Ramos (cell line): ENCODE results near the gene RLN3.

ENCODE experiments used
- in situ Hi-C: fragments of 300-500 bp; cut with MboI; formaldehyde crosslinking; loops from one replicate; pipeline ENCODE4 v1.14.3; 2022; ENCODE audit warnings: low sequenced_read_pairs; ENCODE audit not compliant: unreplicated experiment

Gene RLN3

DNA sequence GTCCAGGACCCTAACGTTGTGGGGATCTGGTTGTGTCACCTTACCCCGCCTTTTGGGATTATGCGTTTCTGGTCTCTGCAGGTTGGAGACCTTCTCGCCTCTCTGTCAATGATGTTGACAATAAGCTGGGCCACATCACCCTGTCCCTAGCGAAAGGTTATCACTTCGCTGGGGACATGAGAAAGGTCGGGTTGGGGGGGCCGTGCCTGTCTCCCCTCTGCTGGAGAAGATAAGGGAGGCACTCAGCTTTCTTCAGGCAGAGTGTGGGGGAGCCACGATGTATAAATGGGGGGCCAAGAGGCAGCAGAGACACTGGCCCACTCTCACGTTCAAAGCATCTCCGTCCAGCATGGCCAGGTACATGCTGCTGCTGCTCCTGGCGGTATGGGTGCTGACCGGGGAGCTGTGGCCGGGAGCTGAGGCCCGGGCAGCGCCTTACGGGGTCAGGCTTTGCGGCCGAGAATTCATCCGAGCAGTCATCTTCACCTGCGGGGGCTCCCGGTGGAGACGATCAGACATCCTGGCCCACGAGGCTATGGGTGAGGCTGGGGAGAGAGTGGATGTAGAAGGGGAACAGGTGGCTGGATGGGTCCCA lies at the start of gene RLN3:
TSS of gene RLN3 (plus strand) at position 293 of the 595 bp plus-strand sequence. CDS start at position 350, 57 bp downstream.
- in situ Hi-C loops = no loop called here

DNA sequence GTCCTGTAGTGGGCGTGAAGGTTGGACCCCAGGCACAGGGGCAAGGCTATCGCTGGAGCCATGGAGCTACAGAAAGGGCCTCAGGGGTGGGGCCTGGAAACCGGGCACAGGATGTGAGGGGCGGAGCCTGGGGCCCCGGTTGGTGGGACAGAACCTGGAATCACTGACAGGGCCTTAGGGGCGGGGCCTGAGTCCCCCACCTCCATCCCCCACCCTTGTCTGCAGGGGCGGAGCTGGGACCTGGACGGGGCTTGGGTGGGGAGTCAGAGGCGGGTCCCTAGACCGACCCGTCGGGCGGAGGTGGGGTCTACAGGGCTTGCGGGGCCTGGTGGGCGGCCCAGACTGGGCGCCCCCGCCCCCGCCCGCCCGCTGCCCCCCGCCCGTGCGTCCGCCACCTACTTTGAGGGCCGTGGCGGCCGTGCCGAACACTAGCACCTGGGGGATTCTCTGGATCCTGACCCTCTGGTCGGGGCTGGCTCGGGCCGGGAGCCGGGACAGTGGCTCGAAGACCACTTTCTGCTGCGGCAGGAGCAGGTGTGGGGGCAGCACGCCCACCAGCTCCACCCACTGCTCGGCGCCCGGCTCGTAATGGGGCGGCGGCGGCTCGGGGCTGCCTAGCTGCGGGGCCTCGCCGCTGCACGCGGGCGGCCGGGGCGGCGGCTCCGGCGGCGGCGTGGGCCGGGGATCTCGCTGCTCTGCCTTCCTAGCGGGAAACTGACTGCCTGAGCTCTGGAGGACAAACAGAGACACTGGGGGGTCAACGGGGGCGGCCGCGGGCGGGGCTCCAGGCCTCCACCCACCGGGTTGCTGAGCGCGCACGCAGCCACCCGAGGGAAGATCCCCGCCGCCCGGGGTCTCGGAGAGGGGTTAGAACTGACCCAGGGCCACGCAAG lies 49.4 kb upstream of the RLN3 start:
- in situ Hi-C loops = no loop called here

GRCh38 chr19:13979244-13979615 lies 48.7 kb upstream of the RLN3 start:
- in situ Hi-C loops = no loop called here

- in situ Hi-C loops = no loop called here
Observed at GRCh38 chr19:13979686-13980085, 48.3 kb upstream of the RLN3 start.

- in situ Hi-C loops = no loop called here
Observed at GRCh38 chr19:13980340-13980739, 47.6 kb upstream of the RLN3 start.

DNA sequence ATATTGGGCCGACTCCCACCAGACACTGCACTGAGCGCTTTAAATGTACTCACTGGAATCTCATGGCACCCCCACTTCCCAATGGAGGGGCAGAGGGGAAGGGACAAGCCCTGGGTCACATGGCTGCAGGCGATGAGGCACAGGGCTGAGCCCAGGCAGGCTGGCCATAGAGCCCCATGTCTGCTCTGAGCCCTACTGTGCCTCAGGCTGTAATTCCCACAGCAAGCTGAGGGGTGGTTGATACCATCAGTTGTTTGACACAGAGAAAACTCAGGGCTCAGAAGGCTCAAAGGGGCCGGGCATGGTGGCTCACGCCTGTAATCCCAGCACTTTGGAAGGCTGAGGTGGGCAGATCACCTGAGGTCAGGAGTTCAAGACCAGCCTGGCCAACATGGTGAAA lies 46.9 kb upstream of the RLN3 start:
- in situ Hi-C loops = no loop called here

- in situ Hi-C loops = no loop called here
Observed at GRCh38 chr19:13981467-13981866, 46.5 kb upstream of the RLN3 start.

- in situ Hi-C loops = no loop called here
Observed at GRCh38 chr19:13981988-13982501, 45.9 kb upstream of the RLN3 start.

GRCh38 chr19:13982773-13983172 lies 45.2 kb upstream of the RLN3 start:
- in situ Hi-C loops = no loop called here

DNA sequence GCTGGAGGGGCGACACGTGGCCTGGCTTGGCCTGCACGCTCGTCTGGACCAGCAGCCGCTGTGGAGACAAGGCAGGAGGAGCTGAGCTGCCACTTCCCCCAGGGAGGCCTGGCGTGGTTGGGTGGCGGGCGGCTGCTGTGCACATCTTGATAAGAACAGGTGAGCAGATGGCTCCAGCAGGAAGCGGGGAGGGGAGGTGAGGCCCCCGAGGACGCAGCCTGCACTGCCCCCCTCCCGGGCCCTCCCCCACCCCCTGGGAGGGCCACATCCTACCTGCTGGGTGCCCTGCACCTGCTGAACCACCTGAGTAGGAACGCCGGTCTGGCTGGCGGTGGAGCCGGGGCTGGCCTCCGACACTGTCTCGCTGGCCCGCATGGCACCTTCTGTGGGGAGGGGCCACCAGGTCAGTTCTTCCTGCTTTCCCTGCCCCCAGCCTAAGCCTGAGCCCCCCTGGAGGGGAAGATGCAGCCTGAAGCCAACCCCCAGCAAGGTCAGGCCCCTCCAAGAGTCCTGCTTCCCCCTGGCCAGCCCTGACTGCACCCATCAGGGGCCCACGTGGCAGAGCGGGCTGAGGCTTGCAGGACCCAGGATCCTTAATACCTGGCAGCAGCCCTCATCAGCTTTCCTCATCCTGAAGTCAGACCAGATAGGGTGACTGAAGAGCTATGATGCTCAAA lies 44.6 kb upstream of the RLN3 start:
- in situ Hi-C loops = no loop called here

- in situ Hi-C loops = no loop called here
Observed at GRCh38 chr19:13984186-13984585, 43.8 kb upstream of the RLN3 start.

DNA sequence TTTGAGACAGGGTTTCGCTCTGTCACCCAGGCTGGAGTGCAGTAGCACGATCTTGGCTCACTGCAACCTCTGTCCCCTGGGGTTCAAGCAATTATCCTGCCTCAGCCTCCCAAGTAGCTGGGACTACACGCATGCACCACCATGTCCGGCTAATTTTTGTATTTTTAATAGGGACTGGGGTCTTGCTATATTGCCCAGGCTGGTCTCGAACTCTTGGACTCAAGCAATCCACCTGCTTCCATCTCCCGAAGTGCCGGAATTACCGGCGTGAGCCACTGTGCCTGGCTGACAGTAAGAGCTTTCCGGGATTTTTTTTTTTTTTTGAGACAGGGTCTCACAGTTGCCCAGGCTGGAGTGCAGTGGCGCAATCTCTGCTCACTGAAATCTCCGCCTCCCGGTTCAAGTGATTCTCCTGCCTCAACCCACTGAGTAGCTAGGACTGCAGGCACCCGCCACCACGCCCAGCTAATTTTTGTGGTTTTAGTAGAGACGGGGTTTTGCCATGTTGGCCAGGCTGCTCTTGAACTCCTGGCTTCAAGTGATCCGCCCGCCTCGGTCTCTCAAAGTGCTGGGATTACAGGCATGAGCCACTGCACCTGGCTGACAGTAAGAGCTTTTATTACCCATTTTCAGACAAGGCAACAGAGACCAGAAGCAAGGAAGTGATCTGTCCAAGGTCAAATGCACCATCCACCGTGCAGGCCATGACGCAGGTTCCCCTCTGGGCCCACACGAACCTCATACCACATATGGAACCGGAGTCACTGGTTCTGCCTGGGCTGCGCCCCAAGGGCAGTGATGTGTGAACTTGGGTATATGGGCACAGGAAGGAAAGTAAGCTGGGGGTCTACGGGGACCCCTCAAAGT lies 42.8 kb upstream of the RLN3 start:
- in situ Hi-C loops = no loop called here

DNA sequence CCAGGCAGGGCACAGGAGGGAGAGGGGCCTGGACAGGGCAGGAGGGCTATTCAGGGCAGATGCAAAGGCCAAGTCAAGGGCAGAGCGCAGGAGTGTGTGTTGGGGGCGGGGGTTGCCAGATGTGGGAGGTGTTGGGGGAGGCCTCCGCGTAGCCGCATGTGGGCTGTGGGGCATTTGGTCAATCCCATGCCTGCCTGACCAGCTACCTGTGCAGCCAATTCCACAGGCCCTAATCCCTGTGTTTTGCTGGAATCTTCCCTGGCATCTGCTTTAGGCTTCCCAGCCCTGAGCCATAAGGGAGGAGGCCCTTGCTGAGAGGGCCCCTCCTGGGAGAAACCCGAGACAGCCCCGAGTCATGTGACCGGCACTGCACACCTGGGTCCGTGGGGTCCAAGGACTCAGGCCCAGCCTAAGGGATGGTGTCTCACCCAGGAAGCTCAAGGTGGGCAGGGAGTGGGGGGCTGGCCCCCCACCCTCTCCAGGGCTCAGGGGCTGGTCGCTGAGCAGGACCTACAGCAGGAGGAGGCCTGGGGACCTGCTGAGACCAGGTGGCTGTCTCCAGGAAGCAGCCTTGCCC lies 42.1 kb upstream of the RLN3 start:
- in situ Hi-C loops = no loop called here

DNA sequence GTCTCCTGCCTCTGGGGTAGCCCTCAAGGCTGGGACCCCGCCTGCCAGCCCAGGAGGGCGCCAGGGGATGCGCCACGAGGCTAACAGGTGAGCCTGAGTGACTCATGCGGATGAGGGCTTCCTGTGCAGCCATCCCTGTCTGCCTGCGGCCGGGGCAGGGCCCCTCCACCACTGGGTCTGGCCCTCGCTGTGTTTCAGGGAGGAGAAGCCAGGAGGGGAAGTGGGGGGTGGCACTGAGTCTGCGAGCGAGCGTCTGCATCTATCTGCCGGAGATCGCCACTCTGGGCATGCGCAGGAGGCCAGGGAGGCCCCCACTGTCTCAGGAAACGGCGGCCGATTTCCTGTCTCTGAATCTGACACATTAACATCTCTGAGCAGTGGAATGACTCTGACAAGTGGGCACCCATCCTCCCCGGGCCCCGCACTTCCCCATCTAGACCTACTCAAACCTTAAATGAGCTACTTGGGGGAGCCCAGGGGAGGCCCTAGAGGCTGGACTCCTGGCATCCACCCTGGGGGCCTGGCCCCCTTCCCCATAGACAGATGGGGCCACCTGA lies 41.5 kb upstream of the RLN3 start:
- in situ Hi-C loops = no loop called here

- in situ Hi-C loops = no loop called here
Observed at GRCh38 chr19:13987101-13987890, 40.7 kb upstream of the RLN3 start.

DNA sequence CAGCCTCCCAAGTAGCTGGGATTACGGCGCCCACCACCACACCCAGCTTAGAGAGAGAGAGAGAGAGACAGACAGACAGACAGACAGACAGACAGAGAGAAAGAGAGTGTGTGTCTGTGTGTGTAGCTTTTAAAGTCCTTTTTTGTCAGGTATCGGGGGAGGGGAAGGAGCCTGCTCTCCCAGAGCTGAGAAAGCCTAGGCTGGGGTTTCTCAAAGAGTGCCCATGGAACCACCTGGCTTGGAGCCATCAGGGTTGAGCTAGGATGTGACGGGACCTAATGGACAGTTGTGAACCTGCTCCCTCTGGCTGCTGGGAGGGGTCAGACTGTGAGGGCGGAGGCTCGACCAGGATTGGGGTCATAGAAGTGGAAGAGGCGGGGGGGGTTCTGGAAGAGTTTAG lies 38.5 kb upstream of the RLN3 start:
- in situ Hi-C loops = no loop called here

GRCh38 chr19:13990085-13990484 lies 37.9 kb upstream of the RLN3 start:
- in situ Hi-C loops = no loop called here

- in situ Hi-C loops = no loop called here
Observed at GRCh38 chr19:13992025-13992424, 35.9 kb upstream of the RLN3 start.
